ENCODE results near the gene CFAP141. TPM values are rescaled to one million over a fixed set of nuclear protein-coding genes. Genes with fewer than 3 reads are reported as not detected.

Gene CFAP141
- total RNA-seq (2021) (not detected in 3 replicates), Bru-seq, nascent RNA (percentile 35 among the genes with signal in this experiment)
- long read RNA-seq, experiment 1, result 0 reads
- long read RNA-seq, experiment 2, result 0 reads
- long read RNA-seq, experiment 3, result 0 reads

GRCh38 chr1:154206196-154206595 is at the start of gene CFAP141:
TSS of gene CFAP141 (minus strand) at chr1:154206333. CDS start at chr1:154206307, 26 bp downstream.
- H3K27ac Mint-ChIP-seq, result peak within 1 kb of the TSS; percentile 66
- H3K4me1 Mint-ChIP-seq, result no peaks in the 10 kb centered on the region
- TF ChIP-seq, protein P1, sequence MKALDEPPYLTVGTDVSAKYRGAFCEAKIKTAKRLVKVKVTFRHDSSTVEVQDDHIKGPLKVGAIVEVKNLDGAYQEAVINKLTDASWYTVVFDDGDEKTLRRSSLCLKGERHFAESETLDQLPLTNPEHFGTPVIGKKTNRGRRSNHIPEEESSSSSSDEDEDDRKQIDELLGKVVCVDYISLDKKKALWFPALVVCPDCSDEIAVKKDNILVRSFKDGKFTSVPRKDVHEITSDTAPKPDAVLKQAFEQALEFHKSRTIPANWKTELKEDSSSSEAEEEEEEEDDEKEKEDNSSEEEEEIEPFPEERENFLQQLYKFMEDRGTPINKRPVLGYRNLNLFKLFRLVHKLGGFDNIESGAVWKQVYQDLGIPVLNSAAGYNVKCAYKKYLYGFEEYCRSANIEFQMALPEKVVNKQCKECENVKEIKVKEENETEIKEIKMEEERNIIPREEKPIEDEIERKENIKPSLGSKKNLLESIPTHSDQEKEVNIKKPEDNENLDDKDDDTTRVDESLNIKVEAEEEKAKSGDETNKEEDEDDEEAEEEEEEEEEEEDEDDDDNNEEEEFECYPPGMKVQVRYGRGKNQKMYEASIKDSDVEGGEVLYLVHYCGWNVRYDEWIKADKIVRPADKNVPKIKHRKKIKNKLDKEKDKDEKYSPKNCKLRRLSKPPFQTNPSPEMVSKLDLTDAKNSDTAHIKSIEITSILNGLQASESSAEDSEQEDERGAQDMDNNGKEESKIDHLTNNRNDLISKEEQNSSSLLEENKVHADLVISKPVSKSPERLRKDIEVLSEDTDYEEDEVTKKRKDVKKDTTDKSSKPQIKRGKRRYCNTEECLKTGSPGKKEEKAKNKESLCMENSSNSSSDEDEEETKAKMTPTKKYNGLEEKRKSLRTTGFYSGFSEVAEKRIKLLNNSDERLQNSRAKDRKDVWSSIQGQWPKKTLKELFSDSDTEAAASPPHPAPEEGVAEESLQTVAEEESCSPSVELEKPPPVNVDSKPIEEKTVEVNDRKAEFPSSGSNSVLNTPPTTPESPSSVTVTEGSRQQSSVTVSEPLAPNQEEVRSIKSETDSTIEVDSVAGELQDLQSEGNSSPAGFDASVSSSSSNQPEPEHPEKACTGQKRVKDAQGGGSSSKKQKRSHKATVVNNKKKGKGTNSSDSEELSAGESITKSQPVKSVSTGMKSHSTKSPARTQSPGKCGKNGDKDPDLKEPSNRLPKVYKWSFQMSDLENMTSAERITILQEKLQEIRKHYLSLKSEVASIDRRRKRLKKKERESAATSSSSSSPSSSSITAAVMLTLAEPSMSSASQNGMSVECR (CRISPR knock-in tag; IDR thresholded peaks at IDR 0.05; ENCODE audit: borderline replicate concordance), result no peak
- TF ChIP-seq AFF4 (CRISPR knock-in tag; IDR thresholded peaks at IDR 0.05; ENCODE audit: borderline replicate concordance), result no peak
- DNase-seq (ENCODE audit: low spot score), result no peak
- ATAC-seq, result no peak
- no peaks in the 10 kb centered on the region for H3K9me3 Mint-ChIP-seq
- H3K36me3 Mint-ChIP-seq, result peaks cover 38% of the 10 kb centered on the region
- ChIA-PET CTCF (no interaction called here), POLR2A (no interaction called here)
- no peaks in the 10 kb centered on the region for H3K27me3 Mint-ChIP-seq (ENCODE audit: low read depth)
- H3K4me3 Mint-ChIP-seq, result no peak within 1 kb of the TSS

DNA sequence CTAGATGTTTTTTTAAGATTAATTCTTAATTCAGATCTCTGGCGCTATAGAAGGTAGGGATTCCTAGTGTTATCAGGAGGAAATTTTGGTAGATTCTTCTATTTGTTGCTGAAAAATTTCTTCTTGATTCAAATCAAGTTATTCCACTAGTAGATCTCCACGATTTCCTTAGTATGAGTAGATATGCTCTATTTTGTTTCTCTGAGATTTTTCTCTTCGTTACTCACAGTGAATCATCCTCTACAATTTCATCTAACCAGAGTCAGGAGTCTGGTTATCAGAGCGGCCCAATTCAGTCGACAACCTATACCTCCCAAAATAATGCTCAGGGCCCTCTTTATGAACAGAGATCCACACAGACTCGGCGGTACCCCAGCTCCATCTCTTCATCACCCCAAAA is 47.5 kb upstream of the CFAP141 start:
- no peaks in the 10 kb centered on the region for H3K4me1 Mint-ChIP-seq
- POLR2A ChIA-PET, result no interaction called here
- H3K9me3 Mint-ChIP-seq, result no peaks in the 10 kb centered on the region
- CTCF ChIA-PET, result interaction anchor here (0.7 kb wide), 1 partner anchor 99 kb away, joined by 3 read pairs; no protein-coding TSS in a partner anchor
- H3K4me3 Mint-ChIP-seq, result no peak overlapping the region
- H3K27me3 Mint-ChIP-seq (ENCODE audit: low read depth), result no peaks in the 10 kb centered on the region
- peaks cover 87% of the 10 kb centered on the region for H3K36me3 Mint-ChIP-seq
- ATAC-seq (no peak), DNase-seq (ENCODE audit: low spot score) (no peak)
- no peak overlapping the region for H3K27ac Mint-ChIP-seq
- no peak for TF ChIP-seq TP53 (CRISPR knock-in tag; IDR thresholded peaks at IDR 0.05)
- no peak for TF ChIP-seq NR1H2 (CRISPR knock-in tag; IDR thresholded peaks at IDR 0.05)
- TF ChIP-seq, protein P2, sequence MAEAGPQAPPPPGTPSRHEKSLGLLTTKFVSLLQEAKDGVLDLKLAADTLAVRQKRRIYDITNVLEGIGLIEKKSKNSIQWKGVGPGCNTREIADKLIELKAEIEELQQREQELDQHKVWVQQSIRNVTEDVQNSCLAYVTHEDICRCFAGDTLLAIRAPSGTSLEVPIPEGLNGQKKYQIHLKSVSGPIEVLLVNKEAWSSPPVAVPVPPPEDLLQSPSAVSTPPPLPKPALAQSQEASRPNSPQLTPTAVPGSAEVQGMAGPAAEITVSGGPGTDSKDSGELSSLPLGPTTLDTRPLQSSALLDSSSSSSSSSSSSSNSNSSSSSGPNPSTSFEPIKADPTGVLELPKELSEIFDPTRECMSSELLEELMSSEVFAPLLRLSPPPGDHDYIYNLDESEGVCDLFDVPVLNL (CRISPR knock-in tag; IDR thresholded peaks at IDR 0.05; ENCODE audit: borderline replicate concordance, low read depth), result no peak
- TF ChIP-seq PREB (CRISPR knock-in tag; IDR thresholded peaks at IDR 0.05; ENCODE audit: borderline replicate concordance), result no peak
- TF ChIP-seq FOXP1 (CRISPR knock-in tag; IDR thresholded peaks at IDR 0.05; ENCODE audit: borderline replicate concordance), result no peak
- TF ChIP-seq MXD4 (CRISPR knock-in tag; IDR thresholded peaks at IDR 0.05; ENCODE audit: borderline replicate concordance), result no peak
- TF ChIP-seq SOX15 (CRISPR knock-in tag; IDR thresholded peaks at IDR 0.05), result no peak
- no peak for TF ChIP-seq ATF3 (CRISPR knock-in tag; conservative IDR thresholded peaks at IDR 0.05)
- TF ChIP-seq FOXK1 (CRISPR knock-in tag; IDR thresholded peaks at IDR 0.05), result no peak
- TF ChIP-seq CREB1 (CRISPR knock-in tag; IDR thresholded peaks at IDR 0.05), result no peak
- no peak for TF ChIP-seq MYBL2 (CRISPR knock-in tag; IDR thresholded peaks at IDR 0.05)
- TF ChIP-seq ELF4 (CRISPR knock-in tag; IDR thresholded peaks at IDR 0.05; ENCODE audit: low read depth), result no peak
- TF ChIP-seq, protein P3, sequence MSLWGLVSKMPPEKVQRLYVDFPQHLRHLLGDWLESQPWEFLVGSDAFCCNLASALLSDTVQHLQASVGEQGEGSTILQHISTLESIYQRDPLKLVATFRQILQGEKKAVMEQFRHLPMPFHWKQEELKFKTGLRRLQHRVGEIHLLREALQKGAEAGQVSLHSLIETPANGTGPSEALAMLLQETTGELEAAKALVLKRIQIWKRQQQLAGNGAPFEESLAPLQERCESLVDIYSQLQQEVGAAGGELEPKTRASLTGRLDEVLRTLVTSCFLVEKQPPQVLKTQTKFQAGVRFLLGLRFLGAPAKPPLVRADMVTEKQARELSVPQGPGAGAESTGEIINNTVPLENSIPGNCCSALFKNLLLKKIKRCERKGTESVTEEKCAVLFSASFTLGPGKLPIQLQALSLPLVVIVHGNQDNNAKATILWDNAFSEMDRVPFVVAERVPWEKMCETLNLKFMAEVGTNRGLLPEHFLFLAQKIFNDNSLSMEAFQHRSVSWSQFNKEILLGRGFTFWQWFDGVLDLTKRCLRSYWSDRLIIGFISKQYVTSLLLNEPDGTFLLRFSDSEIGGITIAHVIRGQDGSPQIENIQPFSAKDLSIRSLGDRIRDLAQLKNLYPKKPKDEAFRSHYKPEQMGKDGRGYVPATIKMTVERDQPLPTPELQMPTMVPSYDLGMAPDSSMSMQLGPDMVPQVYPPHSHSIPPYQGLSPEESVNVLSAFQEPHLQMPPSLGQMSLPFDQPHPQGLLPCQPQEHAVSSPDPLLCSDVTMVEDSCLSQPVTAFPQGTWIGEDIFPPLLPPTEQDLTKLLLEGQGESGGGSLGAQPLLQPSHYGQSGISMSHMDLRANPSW (CRISPR knock-in tag; conservative IDR thresholded peaks at IDR 0.05; ENCODE audit: low read depth), result no peak
- TF ChIP-seq, protein P4, sequence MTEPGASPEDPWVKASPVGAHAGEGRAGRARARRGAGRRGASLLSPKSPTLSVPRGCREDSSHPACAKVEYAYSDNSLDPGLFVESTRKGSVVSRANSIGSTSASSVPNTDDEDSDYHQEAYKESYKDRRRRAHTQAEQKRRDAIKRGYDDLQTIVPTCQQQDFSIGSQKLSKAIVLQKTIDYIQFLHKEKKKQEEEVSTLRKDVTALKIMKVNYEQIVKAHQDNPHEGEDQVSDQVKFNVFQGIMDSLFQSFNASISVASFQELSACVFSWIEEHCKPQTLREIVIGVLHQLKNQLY (CRISPR knock-in tag; IDR thresholded peaks at IDR 0.05), result no peak
- TF ChIP-seq ESRRA (CRISPR knock-in tag; IDR thresholded peaks at IDR 0.05; ENCODE audit: borderline replicate concordance), result no peak
- TF ChIP-seq HMGA2 (CRISPR knock-in tag; IDR thresholded peaks at IDR 0.05), result no peak
- no peak for TF ChIP-seq ZNF263 (CRISPR knock-in tag; IDR thresholded peaks at IDR 0.05; ENCODE audit: low read depth)
- no peak for TF ChIP-seq ZNF396 (CRISPR knock-in tag; IDR thresholded peaks at IDR 0.05; ENCODE audit: borderline replicate concordance)

Data from WTC11 (cell line).